WTC11 (cell line): ENCODE measurements around the gene DPP9. TPM values are rescaled to one million over a fixed set of nuclear protein-coding genes. Genes with fewer than 3 reads are reported as not detected.
A peak's percentile ranks its signal among the peaks of the same experiment; 100 is the strongest.

Source experiments
- ATF1 ChIP-seq: sonication (generic); formaldehyde crosslinking; IDR thresholded peaks from 2 replicates; pipeline ENCODE4 v1.8.1; 2023; ENCODE audit warnings: mild to moderate bottlenecking, moderate library complexity, missing genetic modification reagents
- CBFB ChIP-seq: sonication (generic); formaldehyde crosslinking; IDR thresholded peaks from 2 replicates; pipeline ENCODE4 v1.8.1; 2022; ENCODE audit warnings: mild to moderate bottlenecking, low read depth, missing genetic modification reagents
- EMX1 ChIP-seq: fragments of 250-450 bp; sonication (Bioruptor Pico); IDR thresholded peaks from 2 replicates; pipeline ENCODE4 v1.8.0; 2021; ENCODE audit warnings: mild to moderate bottlenecking
- GABPB1 ChIP-seq: sonication (generic); formaldehyde crosslinking; IDR thresholded peaks from 2 replicates; pipeline ENCODE4 v1.8.1; 2023; ENCODE audit warnings: mild to moderate bottlenecking, missing genetic modification reagents
- KAT7 ChIP-seq: sonication (generic); formaldehyde crosslinking; IDR thresholded peaks from 2 replicates; pipeline ENCODE4 v1.8.1; 2023; ENCODE audit warnings: missing genetic modification reagents, mild to moderate bottlenecking, borderline replicate concordance
- NFATC4 ChIP-seq: fragments of 250-450 bp; sonication (Bioruptor Pico); IDR thresholded peaks from 2 replicates; pipeline ENCODE4 v1.9.0; 2021; ENCODE audit warnings: mild to moderate bottlenecking
- NFYB ChIP-seq: sonication (generic); formaldehyde crosslinking; conservative IDR thresholded peaks from 2 replicates; pipeline ENCODE4 v1.8.0; 2022; ENCODE audit warnings: low read depth, missing genetic modification reagents
- PRRX2 ChIP-seq: fragments of 250-450 bp; sonication (Bioruptor Pico); IDR thresholded peaks from 2 replicates; pipeline ENCODE4 v1.8.0; 2021; ENCODE audit warnings: mild to moderate bottlenecking
- RORB ChIP-seq: fragments of 250-450 bp; sonication (Bioruptor Pico); IDR thresholded peaks from 2 replicates; pipeline ENCODE4 v1.9.0; 2021; ENCODE audit warnings: mild to moderate bottlenecking
- SOX15 ChIP-seq: fragments of 250-450 bp; sonication (Bioruptor Pico); IDR thresholded peaks from 2 replicates; pipeline ENCODE4 v1.9.0; 2021; ENCODE audit warnings: mild to moderate bottlenecking
- SP1 ChIP-seq: sonication (generic); formaldehyde crosslinking; conservative IDR thresholded peaks from 2 replicates; pipeline ENCODE4 v1.8.1; 2022; ENCODE audit warnings: missing genetic modification reagents
- TP53 ChIP-seq: sonication (generic); formaldehyde crosslinking; IDR thresholded peaks from 2 replicates; pipeline ENCODE4 v1.8.1; 2023; ENCODE audit warnings: mild to moderate bottlenecking, missing genetic modification reagents
- ZNF396 ChIP-seq: fragments of 250-450 bp; sonication (Bioruptor Pico); IDR thresholded peaks from 2 replicates; pipeline ENCODE4 v1.8.0; 2021; ENCODE audit warnings: mild to moderate bottlenecking, moderate library complexity, borderline replicate concordance
- ZNF416 ChIP-seq: fragments of 250-450 bp; sonication (Bioruptor Pico); IDR thresholded peaks from 2 replicates; pipeline ENCODE4 v1.9.0; 2021; ENCODE audit warnings: mild to moderate bottlenecking, inconsistent platforms
- total RNA-seq: library from RNA; stranded (reverse); gene quantifications from 3 replicates; pipeline ENCODE4 v1.2.3, GENCODE V29; 2021
- TF ChIP-seq, protein P1 (sequence below): fragments of 250-450 bp; sonication (Bioruptor Pico); IDR thresholded peaks from 2 replicates; pipeline ENCODE4 v1.9.0; 2021; ENCODE audit warnings: mild to moderate bottlenecking, borderline replicate concordance
- TF ChIP-seq, protein P2 (sequence below): fragments of 250-450 bp; sonication (Bioruptor Pico); IDR thresholded peaks from 2 replicates; pipeline ENCODE4 v1.9.0; 2021; ENCODE audit warnings: moderate library complexity, mild to moderate bottlenecking, inconsistent platforms, borderline replicate concordance
- TF ChIP-seq, protein P3 (sequence below): sonication (generic); formaldehyde crosslinking; IDR thresholded peaks from 2 replicates; pipeline ENCODE4 v1.8.0; 2023; ENCODE audit warnings: missing genetic modification reagents, mild to moderate bottlenecking, borderline replicate concordance
- TF ChIP-seq, protein P4 (sequence below): sonication (generic); formaldehyde crosslinking; IDR thresholded peaks from 2 replicates; pipeline ENCODE4 v1.8.0; 2022; ENCODE audit warnings: mild to moderate bottlenecking, missing genetic modification reagents
- TF ChIP-seq, protein P5 (sequence below): fragments of 250-450 bp; sonication (Bioruptor Pico); conservative IDR thresholded peaks from 2 replicates; pipeline ENCODE4 v1.9.0; 2021; ENCODE audit warnings: mild to moderate bottlenecking
- TF ChIP-seq, protein P6 (sequence below): fragments of 250-450 bp; sonication (Bioruptor Pico); IDR thresholded peaks from 2 replicates; pipeline ENCODE4 v2.1.2; 2022; ENCODE audit warnings: mild to moderate bottlenecking, moderate library complexity
- TF ChIP-seq, protein P7 (sequence below): sonication (generic); formaldehyde crosslinking; IDR thresholded peaks from 2 replicates; pipeline ENCODE4 v1.8.1; 2023; ENCODE audit warnings: mild to moderate bottlenecking, missing genetic modification reagents

Gene DPP9
- total RNA-seq, 1 experiment from 2014 or later = 52.9 TPM

DNA sequence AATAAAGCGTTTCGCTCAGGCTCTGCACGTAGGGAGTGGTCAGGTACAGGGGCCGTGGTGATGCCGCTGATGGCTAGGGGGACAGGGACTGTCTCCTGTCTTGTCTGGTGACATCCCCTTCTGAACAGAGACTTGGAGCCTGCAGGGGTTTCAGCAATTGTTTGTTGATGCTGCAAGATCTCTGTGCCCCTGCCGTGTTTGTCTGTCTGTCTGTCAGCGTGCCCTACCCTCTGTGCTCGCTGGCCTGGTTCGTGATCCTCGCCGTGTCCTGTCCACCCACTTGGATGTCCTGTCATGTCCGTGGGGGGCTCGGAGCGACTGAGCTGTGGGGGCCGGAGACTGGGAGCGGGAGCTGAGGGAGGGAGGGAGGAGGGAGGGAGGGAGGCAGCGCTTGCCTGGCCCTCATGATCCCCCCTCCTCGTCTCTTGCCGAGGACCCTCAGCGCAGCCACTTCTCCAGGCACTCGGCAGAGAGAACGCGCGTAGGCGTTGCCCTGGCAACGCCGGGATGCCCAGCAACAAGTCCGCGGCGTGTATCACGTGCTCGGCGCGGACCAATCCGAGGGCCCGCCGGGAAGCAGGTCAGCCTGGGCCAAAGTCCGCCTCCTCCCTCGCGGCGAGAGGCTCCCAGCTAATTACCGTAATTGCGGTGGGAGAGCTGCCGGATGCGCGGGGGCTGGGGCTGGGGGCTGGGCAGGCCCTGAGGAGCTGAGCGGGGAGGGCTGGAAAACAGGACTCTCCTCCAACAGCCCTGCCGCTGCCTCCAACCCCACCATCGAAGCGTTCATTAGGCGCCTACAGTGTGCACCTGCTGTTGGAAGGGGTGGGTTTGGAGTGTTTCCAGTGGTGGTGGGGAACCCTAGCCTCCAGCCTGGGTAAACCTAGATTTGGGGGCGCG lies 36.0 kb upstream of the DPP9 start (continued):
- TF ChIP-seq, protein P1, sequence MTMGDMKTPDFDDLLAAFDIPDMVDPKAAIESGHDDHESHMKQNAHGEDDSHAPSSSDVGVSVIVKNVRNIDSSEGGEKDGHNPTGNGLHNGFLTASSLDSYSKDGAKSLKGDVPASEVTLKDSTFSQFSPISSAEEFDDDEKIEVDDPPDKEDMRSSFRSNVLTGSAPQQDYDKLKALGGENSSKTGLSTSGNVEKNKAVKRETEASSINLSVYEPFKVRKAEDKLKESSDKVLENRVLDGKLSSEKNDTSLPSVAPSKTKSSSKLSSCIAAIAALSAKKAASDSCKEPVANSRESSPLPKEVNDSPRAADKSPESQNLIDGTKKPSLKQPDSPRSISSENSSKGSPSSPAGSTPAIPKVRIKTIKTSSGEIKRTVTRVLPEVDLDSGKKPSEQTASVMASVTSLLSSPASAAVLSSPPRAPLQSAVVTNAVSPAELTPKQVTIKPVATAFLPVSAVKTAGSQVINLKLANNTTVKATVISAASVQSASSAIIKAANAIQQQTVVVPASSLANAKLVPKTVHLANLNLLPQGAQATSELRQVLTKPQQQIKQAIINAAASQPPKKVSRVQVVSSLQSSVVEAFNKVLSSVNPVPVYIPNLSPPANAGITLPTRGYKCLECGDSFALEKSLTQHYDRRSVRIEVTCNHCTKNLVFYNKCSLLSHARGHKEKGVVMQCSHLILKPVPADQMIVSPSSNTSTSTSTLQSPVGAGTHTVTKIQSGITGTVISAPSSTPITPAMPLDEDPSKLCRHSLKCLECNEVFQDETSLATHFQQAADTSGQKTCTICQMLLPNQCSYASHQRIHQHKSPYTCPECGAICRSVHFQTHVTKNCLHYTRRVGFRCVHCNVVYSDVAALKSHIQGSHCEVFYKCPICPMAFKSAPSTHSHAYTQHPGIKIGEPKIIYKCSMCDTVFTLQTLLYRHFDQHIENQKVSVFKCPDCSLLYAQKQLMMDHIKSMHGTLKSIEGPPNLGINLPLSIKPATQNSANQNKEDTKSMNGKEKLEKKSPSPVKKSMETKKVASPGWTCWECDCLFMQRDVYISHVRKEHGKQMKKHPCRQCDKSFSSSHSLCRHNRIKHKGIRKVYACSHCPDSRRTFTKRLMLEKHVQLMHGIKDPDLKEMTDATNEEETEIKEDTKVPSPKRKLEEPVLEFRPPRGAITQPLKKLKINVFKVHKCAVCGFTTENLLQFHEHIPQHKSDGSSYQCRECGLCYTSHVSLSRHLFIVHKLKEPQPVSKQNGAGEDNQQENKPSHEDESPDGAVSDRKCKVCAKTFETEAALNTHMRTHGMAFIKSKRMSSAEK = no peak
- TF ChIP-seq SOX15 (CRISPR knock-in tag) (no peak), GABPB1 (peak; percentile 60; the same call in 1 of the 2 replicates), ATF1 (CRISPR knock-in tag) (no peak), RORB (CRISPR knock-in tag) (no peak), CBFB (CRISPR knock-in tag) (no peak), TP53 (no peak), PRRX2 (CRISPR knock-in tag) (no peak), KAT7 (CRISPR knock-in tag) (no peak), ZNF396 (no peak), SP1 (CRISPR knock-in tag) (peak; percentile 74), NFYB (peak; percentile 84), ZNF416 (no peak), EMX1 (CRISPR knock-in tag) (no peak), NFATC4 (CRISPR knock-in tag) (no peak)
- TF ChIP-seq, protein P2, sequence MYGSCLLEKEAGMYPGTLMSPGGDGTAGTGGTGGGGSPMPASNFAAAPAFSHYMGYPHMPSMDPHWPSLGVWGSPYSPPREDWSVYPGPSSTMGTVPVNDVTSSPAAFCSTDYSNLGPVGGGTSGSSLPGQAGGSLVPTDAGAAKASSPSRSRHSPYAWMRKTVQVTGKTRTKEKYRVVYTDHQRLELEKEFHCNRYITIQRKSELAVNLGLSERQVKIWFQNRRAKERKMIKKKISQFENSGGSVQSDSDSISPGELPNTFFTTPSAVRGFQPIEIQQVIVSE (CRISPR knock-in tag) = no peak
- TF ChIP-seq, protein P3, sequence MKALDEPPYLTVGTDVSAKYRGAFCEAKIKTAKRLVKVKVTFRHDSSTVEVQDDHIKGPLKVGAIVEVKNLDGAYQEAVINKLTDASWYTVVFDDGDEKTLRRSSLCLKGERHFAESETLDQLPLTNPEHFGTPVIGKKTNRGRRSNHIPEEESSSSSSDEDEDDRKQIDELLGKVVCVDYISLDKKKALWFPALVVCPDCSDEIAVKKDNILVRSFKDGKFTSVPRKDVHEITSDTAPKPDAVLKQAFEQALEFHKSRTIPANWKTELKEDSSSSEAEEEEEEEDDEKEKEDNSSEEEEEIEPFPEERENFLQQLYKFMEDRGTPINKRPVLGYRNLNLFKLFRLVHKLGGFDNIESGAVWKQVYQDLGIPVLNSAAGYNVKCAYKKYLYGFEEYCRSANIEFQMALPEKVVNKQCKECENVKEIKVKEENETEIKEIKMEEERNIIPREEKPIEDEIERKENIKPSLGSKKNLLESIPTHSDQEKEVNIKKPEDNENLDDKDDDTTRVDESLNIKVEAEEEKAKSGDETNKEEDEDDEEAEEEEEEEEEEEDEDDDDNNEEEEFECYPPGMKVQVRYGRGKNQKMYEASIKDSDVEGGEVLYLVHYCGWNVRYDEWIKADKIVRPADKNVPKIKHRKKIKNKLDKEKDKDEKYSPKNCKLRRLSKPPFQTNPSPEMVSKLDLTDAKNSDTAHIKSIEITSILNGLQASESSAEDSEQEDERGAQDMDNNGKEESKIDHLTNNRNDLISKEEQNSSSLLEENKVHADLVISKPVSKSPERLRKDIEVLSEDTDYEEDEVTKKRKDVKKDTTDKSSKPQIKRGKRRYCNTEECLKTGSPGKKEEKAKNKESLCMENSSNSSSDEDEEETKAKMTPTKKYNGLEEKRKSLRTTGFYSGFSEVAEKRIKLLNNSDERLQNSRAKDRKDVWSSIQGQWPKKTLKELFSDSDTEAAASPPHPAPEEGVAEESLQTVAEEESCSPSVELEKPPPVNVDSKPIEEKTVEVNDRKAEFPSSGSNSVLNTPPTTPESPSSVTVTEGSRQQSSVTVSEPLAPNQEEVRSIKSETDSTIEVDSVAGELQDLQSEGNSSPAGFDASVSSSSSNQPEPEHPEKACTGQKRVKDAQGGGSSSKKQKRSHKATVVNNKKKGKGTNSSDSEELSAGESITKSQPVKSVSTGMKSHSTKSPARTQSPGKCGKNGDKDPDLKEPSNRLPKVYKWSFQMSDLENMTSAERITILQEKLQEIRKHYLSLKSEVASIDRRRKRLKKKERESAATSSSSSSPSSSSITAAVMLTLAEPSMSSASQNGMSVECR (CRISPR knock-in tag) = no peak; the same call in 1 of the 2 replicates
- TF ChIP-seq, protein P4, sequence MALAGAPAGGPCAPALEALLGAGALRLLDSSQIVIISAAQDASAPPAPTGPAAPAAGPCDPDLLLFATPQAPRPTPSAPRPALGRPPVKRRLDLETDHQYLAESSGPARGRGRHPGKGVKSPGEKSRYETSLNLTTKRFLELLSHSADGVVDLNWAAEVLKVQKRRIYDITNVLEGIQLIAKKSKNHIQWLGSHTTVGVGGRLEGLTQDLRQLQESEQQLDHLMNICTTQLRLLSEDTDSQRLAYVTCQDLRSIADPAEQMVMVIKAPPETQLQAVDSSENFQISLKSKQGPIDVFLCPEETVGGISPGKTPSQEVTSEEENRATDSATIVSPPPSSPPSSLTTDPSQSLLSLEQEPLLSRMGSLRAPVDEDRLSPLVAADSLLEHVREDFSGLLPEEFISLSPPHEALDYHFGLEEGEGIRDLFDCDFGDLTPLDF (CRISPR knock-in tag) = no peak
- TF ChIP-seq, protein P5, sequence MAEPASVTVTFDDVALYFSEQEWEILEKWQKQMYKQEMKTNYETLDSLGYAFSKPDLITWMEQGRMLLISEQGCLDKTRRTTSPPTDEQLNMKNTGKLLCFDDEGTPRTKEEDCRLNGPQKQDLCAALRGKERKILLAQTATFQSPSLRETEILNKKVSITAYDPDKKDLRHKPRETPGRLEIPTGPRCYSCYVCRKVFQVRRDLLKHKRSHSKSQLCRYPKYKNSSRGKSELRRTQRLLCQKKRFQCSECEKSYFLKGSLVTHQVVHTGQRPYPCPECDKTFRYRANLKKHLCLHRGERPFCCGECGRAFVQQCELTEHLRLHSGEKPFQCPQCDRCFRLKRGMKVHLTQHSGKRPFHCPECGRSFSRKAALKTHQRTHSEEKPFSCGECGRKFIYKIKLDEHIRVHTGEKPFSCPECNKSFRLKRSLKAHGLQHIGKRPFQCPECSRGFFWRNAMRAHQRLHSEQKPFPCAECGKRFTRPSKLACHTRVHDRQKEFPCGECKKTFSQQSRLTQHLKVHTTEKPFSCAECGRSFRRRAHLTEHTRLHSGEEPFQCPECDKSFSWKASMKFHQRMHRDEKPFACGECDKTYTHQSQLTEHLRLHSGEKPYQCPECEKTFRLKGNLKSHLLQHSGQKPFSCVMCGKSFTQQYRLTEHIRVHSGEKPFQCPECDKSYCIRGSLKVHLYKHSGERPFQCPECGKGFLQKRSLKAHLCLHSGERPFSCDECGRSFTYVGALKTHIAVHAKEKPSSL (CRISPR knock-in tag) = no peak
- TF ChIP-seq, protein P6, sequence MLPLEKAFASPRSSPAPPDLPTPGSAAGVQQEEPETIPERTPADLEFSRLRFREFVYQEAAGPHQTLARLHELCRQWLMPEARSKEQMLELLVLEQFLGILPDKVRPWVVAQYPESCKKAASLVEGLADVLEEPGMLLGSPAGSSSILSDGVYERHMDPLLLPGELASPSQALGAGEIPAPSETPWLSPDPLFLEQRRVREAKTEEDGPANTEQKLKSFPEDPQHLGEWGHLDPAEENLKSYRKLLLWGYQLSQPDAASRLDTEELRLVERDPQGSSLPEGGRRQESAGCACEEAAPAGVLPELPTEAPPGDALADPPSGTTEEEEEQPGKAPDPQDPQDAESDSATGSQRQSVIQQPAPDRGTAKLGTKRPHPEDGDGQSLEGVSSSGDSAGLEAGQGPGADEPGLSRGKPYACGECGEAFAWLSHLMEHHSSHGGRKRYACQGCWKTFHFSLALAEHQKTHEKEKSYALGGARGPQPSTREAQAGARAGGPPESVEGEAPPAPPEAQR = no peak
- TF ChIP-seq, protein P7, sequence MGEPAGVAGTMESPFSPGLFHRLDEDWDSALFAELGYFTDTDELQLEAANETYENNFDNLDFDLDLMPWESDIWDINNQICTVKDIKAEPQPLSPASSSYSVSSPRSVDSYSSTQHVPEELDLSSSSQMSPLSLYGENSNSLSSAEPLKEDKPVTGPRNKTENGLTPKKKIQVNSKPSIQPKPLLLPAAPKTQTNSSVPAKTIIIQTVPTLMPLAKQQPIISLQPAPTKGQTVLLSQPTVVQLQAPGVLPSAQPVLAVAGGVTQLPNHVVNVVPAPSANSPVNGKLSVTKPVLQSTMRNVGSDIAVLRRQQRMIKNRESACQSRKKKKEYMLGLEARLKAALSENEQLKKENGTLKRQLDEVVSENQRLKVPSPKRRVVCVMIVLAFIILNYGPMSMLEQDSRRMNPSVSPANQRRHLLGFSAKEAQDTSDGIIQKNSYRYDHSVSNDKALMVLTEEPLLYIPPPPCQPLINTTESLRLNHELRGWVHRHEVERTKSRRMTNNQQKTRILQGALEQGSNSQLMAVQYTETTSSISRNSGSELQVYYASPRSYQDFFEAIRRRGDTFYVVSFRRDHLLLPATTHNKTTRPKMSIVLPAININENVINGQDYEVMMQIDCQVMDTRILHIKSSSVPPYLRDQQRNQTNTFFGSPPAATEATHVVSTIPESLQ = no peak
